ENCODE results near the gene ERCC6L2. TPM values are rescaled to one million over a fixed set of nuclear protein-coding genes. Genes with fewer than 3 reads are reported as not detected.

Gene ERCC6L2
- total RNA-seq, 1 donor from 2014 or later: 35.8 TPM

GRCh38 chr9:96006296-96006879 lies 130.9 kb downstream of the ERCC6L2 start:
- Mint-ChIP-seq H3K4me1 (ENCODE audit: low read depth) (peaks cover 9% of the 10 kb centered on the region), H3K27me3 (ENCODE audit: low read depth) (no peaks in the 10 kb centered on the region), H3K4me3 (ENCODE audit: unreplicated experiment) (no peak overlapping the region), H3K27ac (ENCODE audit: unreplicated experiment) (no peak overlapping the region), H3K9me3 (ENCODE audit: low read depth) (peaks cover 4% of the 10 kb centered on the region), H3K36me3 (ENCODE audit: low read depth) (peaks cover 33% of the 10 kb centered on the region)
- DNase-seq (ENCODE audit: low spot score): no peak
- no peak for TF ChIP-seq CTCF (IDR thresholded peaks at IDR 0.05)

- Mint-ChIP-seq H3K9me3 (ENCODE audit: low read depth) (peaks cover 4% of the 10 kb centered on the region), H3K4me1 (ENCODE audit: low read depth) (peaks cover 9% of the 10 kb centered on the region), H3K27ac (ENCODE audit: unreplicated experiment) (no peak overlapping the region), H3K27me3 (ENCODE audit: low read depth) (no peaks in the 10 kb centered on the region), H3K4me3 (ENCODE audit: unreplicated experiment) (no peak overlapping the region), H3K36me3 (ENCODE audit: low read depth) (peaks cover 34% of the 10 kb centered on the region)
- no peak for TF ChIP-seq CTCF (IDR thresholded peaks at IDR 0.05)
- no peak for DNase-seq (ENCODE audit: low spot score)
Observed at GRCh38 chr9:96006961-96007360, 131.5 kb downstream of the ERCC6L2 start.

- no peaks in the 10 kb centered on the region for H3K9me3 Mint-ChIP-seq (ENCODE audit: low read depth)
- no peaks in the 10 kb centered on the region for H3K27me3 Mint-ChIP-seq (ENCODE audit: low read depth)
- no peak for DNase-seq (ENCODE audit: low spot score)
- H3K36me3 Mint-ChIP-seq (ENCODE audit: low read depth): peaks cover 27% of the 10 kb centered on the region
- H3K4me1 Mint-ChIP-seq (ENCODE audit: low read depth): peaks cover 4% of the 10 kb centered on the region
- TF ChIP-seq CTCF (IDR thresholded peaks at IDR 0.05): no peak
- H3K27ac Mint-ChIP-seq (ENCODE audit: unreplicated experiment): no peak overlapping the region
- no peak overlapping the region for H3K4me3 Mint-ChIP-seq (ENCODE audit: unreplicated experiment)
Observed at GRCh38 chr9:96008502-96009222, 133.2 kb downstream of the ERCC6L2 start.

- H3K27ac Mint-ChIP-seq (ENCODE audit: unreplicated experiment): no peak overlapping the region
- no peaks in the 10 kb centered on the region for H3K9me3 Mint-ChIP-seq (ENCODE audit: low read depth)
- H3K36me3 Mint-ChIP-seq (ENCODE audit: low read depth): peaks cover 29% of the 10 kb centered on the region
- peaks cover 4% of the 10 kb centered on the region for H3K4me1 Mint-ChIP-seq (ENCODE audit: low read depth)
- DNase-seq (ENCODE audit: low spot score): no peak
- no peak for TF ChIP-seq CTCF (IDR thresholded peaks at IDR 0.05)
- H3K27me3 Mint-ChIP-seq (ENCODE audit: low read depth): no peaks in the 10 kb centered on the region
- H3K4me3 Mint-ChIP-seq (ENCODE audit: unreplicated experiment): no peak overlapping the region
Observed at GRCh38 chr9:96009223-96009602, 133.7 kb downstream of the ERCC6L2 start.

GRCh38 chr9:96009690-96010472 lies 134.4 kb downstream of the ERCC6L2 start:
- no peak for DNase-seq (ENCODE audit: low spot score)
- Mint-ChIP-seq H3K27me3 (ENCODE audit: low read depth) (no peaks in the 10 kb centered on the region), H3K9me3 (ENCODE audit: low read depth) (no peaks in the 10 kb centered on the region), H3K4me3 (ENCODE audit: unreplicated experiment) (no peak overlapping the region), H3K27ac (ENCODE audit: unreplicated experiment) (no peak overlapping the region), H3K36me3 (ENCODE audit: low read depth) (peaks cover 28% of the 10 kb centered on the region), H3K4me1 (ENCODE audit: low read depth) (peaks cover 4% of the 10 kb centered on the region)
- TF ChIP-seq CTCF (IDR thresholded peaks at IDR 0.05): no peak

All from chondrocyte (in vitro differentiated cells).